ENCODE measurements around the gene PIGU. TPM values are rescaled to one million over a fixed set of nuclear protein-coding genes. Genes with fewer than 3 reads are reported as not detected.

Gene PIGU
- total and polyA plus RNA-seq, 9 of the 15 experiments (the other 6 are each of a cell fraction or from before 2014, with no cell fraction given) = 6.5 to 100 (median 28.1) TPM

DNA sequence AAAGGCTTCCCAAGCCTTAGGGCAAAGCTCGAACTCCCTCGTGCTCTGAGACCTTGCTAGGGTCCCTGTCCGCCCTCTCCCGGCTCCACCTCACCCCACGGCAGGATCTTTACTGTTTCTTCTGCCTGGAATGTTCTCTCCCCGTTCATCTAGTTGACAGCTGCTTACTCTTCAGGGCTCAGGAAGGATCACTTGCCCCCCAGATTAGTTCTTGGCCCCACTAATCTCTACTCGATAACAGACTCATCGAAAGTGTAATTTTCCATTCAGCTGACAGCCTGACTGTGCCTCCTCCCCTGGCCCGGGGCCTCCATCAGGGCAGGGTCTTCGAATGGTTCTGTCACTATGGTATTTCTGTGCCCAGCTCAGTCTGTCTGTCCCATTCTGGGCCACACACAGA, 115.2 kb downstream of the PIGU start:
- no TSS peak for BruUV-seq (replicated peaks)
- POLR2A ChIA-PET = interaction anchor here (0.5 to 2.2 kb wide), 5 partner anchors 8 to 128 kb away, joined by 3 to 7 read pairs (median 3); no protein-coding TSS in a partner anchor
- Histone ChIP-seq H3K79me2 (ENCODE audit: control insufficient read depth, insufficient read depth, low read length) (no peaks in the 10 kb centered on the region), H3K9ac (ENCODE audit: insufficient read depth in 1 of 2, low read depth in 2 of 2, low read length in 2 of 2) (peak overlapping the region in 1 of 2 experiments; percentile 4; a peak in 1 of 4 replicates), H4K20me1 (replicated peaks; ENCODE audit: control insufficient read depth, insufficient read depth, low read length) (no peaks in the 10 kb centered on the region), H3K4me3 (no peak overlapping the region), H2AFZ (ENCODE audit: low read depth, low read length) (no peak overlapping the region), H3K9me1 (ENCODE audit: control insufficient read depth, insufficient read depth, low read length) (no peaks in the 10 kb centered on the region), H3K4me1 (replicated peaks in 1 of 2; ENCODE audit: control insufficient read depth in 2 of 2, insufficient read depth in 2 of 2, low read length in 2 of 2) (peaks cover 0 to 19% of the 10 kb centered on the region in 2 experiments; a peak in 2 of 5 replicates), H3K27ac (ENCODE audit: extremely low read depth, low read depth, low read length) (no peak overlapping the region), H3K4me2 (ENCODE audit: insufficient read depth, low read length) (no peak overlapping the region), H3K9me3 (replicated peaks; ENCODE audit: control insufficient read depth, insufficient read depth, low read depth, low read length) (no peaks in the 10 kb centered on the region), H3K36me3 (ENCODE audit: control insufficient read depth, insufficient read depth, low read length) (peaks cover 11% of the 10 kb centered on the region; the same call in 1 of the 3 replicates), H3K27me3 (ENCODE audit: control insufficient read depth in 2 of 2, insufficient read depth in 2 of 2, low read length in 2 of 2) (no peaks in the 10 kb centered on the region)
- FAIRE-seq (no peak), DNase-seq (ENCODE audit: extremely low read depth in 1 of 4, low spot score in 3 of 4) (no peak), ATAC-seq (no peak)
- 85% methylated on average over 10 of the region's 10 CpGs for WGBS (ENCODE audit: insufficient coverage, low coverage, missing lambda C conversion rate)
- intact Hi-C loops (cut with micrococcal nuclease) (no loop called here), in situ Hi-C loops (cut with MboI) (no loop called here)
- CTCF ChIA-PET (ENCODE audit: low intra/inter-chr PET ratio) = no interaction called here
- TF ChIP-seq KLF1 (tag; IDR thresholded peaks at IDR 0.05) (no peak), ZSCAN29 (IDR thresholded peaks at IDR 0.05) (no peak), ZNF764 (CRISPR knock-in tag; IDR thresholded peaks at IDR 0.05; ENCODE audit: low read depth) (no peak), MTA3 (IDR thresholded peaks at IDR 0.05; ENCODE audit: borderline replicate concordance) (no peak), ARID2 (IDR thresholded peaks at IDR 0.05) (no peak), POLR2A (conservative IDR thresholded peaks at IDR 0.05) (no peak), POLR3A (IDR thresholded peaks at IDR 0.05; ENCODE audit: borderline replicate concordance, extremely low read depth, insufficient read depth, insufficient read length) (no peak), KAT8 (IDR thresholded peaks at IDR 0.05; ENCODE audit: low read depth) (no peak), MIER1 (IDR thresholded peaks at IDR 0.05; ENCODE audit: low read depth) (no peak), SRF (CRISPR knock-in tag; IDR thresholded peaks at IDR 0.05) (no peak), CEBPG (CRISPR knock-in tag; IDR thresholded peaks at IDR 0.05) (no peak), CEBPG (tag; conservative IDR thresholded peaks at IDR 0.05 in 1 of 2, IDR thresholded peaks at IDR 0.05 in 1 of 2) (no peak), ELF2 (CRISPR knock-in tag; IDR thresholded peaks at IDR 0.05) (no peak), ASH1L (IDR thresholded peaks at IDR 0.05; ENCODE audit: borderline replicate concordance, low read depth, partially characterized antibody) (no peak), SMC3 (conservative IDR thresholded peaks at IDR 0.05; ENCODE audit: insufficient read depth, low read depth, low read length) (no peak), BRD4 (IDR thresholded peaks at IDR 0.05) (no peak)
- TF ChIP-seq, protein P1, sequence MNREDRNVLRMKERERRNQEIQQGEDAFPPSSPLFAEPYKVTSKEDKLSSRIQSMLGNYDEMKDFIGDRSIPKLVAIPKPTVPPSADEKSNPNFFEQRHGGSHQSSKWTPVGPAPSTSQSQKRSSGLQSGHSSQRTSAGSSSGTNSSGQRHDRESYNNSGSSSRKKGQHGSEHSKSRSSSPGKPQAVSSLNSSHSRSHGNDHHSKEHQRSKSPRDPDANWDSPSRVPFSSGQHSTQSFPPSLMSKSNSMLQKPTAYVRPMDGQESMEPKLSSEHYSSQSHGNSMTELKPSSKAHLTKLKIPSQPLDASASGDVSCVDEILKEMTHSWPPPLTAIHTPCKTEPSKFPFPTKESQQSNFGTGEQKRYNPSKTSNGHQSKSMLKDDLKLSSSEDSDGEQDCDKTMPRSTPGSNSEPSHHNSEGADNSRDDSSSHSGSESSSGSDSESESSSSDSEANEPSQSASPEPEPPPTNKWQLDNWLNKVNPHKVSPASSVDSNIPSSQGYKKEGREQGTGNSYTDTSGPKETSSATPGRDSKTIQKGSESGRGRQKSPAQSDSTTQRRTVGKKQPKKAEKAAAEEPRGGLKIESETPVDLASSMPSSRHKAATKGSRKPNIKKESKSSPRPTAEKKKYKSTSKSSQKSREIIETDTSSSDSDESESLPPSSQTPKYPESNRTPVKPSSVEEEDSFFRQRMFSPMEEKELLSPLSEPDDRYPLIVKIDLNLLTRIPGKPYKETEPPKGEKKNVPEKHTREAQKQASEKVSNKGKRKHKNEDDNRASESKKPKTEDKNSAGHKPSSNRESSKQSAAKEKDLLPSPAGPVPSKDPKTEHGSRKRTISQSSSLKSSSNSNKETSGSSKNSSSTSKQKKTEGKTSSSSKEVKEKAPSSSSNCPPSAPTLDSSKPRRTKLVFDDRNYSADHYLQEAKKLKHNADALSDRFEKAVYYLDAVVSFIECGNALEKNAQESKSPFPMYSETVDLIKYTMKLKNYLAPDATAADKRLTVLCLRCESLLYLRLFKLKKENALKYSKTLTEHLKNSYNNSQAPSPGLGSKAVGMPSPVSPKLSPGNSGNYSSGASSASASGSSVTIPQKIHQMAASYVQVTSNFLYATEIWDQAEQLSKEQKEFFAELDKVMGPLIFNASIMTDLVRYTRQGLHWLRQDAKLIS (CRISPR knock-in tag; IDR thresholded peaks at IDR 0.05) = no peak
- TF ChIP-seq, protein P2, sequence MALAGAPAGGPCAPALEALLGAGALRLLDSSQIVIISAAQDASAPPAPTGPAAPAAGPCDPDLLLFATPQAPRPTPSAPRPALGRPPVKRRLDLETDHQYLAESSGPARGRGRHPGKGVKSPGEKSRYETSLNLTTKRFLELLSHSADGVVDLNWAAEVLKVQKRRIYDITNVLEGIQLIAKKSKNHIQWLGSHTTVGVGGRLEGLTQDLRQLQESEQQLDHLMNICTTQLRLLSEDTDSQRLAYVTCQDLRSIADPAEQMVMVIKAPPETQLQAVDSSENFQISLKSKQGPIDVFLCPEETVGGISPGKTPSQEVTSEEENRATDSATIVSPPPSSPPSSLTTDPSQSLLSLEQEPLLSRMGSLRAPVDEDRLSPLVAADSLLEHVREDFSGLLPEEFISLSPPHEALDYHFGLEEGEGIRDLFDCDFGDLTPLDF (CRISPR knock-in tag; IDR thresholded peaks at IDR 0.05) = no peak
- TF ChIP-seq, protein P3, sequence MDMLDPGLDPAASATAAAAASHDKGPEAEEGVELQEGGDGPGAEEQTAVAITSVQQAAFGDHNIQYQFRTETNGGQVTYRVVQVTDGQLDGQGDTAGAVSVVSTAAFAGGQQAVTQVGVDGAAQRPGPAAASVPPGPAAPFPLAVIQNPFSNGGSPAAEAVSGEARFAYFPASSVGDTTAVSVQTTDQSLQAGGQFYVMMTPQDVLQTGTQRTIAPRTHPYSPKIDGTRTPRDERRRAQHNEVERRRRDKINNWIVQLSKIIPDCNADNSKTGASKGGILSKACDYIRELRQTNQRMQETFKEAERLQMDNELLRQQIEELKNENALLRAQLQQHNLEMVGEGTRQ (CRISPR knock-in tag; IDR thresholded peaks at IDR 0.05) = no peak

Data from K562 (cell line).